SK-MEL-5 (cell line): ENCODE results near the gene MMP24OS. TPM values are rescaled to one million over a fixed set of nuclear protein-coding genes. Genes with fewer than 3 reads are reported as not detected.

Source experiments
- DNase-seq: peaks from one replicate; pipeline ENCODE4 v3.0.0-alpha.2; 2016; ENCODE audit warnings: low read depth, low spot score
- in situ Hi-C: cut with HindIII; loops from 2 replicates; pipeline ENCODE4 v1.10.0; 2016; ENCODE audit warnings: low sequenced_read_pairs, high pct_unique_total_duplicates, low pct_unique_long_range_greater_than_20kb
- total RNA-seq: library from RNA; depleted of rRNA; stranded (reverse); fragments of >200 nt; shearing (Covaris generic); gene quantifications from 2 replicates; pipeline ENCODE4 v1.2.3, GENCODE V29; 2014; rRNA removed

Gene MMP24OS
- total RNA-seq, 1 experiment from 2014 or later, result 16.1 TPM

DNA sequence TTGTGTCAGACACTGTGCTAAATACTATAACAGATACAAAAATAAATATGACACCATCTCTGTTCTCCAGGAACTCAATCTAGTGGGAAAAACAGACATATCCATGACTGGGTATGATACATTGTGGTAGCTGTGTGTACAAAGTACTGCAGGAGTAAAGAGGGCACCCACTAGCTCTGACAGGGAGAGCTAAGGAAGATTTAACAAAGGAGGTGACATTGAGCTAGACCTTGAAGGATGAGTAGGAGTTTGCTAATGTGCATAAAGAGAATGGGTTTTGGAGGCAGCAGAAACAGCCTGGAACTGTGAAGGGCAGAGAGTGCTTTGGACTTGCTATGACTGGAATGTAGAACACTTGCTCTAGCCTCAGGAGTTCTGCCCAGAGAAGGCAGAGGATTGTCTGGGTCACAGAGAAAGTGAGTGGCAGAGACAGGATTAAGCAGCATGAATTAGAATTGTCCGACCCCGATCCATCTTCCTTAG is 37.1 kb downstream of the MMP24OS start:
- no peak for DNase-seq
- in situ Hi-C loops, result no loop called here

DNA sequence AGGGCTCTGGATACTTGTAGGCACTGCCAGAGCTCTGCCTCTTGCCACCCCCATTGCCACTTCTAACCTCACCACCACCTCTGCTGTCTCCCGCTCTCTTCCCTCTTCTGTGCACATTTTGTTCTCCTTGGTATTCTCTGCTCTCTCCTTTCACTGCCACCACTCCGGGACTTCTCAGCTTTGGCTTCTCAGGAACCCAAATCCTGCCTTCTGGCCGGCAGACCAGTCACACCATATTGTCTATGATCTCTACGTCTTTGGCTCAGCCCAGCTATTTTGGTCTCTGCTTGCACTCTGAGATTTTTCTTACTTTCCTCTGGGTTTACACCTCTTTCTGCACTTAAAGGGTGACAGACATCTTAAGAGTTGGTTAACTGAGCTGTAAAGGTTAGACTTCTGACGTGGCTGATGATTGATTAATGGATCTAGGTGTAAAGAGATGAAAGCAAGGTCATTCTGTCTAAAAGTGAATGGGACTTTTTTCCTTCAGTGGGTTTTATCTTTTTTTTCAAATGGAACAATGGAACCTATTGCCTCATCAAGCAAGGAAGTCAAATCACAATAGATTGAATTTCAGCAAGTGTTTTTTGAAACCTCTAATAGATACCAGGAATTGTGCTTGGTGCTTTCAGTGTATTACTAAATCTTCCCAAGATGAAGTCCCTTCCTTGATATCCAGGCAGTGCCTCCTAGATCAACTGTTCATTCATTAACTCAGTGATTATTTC is 37.7 kb downstream of the MMP24OS start:
- in situ Hi-C loops, result no loop called here
- DNase-seq, result no peak

DNA sequence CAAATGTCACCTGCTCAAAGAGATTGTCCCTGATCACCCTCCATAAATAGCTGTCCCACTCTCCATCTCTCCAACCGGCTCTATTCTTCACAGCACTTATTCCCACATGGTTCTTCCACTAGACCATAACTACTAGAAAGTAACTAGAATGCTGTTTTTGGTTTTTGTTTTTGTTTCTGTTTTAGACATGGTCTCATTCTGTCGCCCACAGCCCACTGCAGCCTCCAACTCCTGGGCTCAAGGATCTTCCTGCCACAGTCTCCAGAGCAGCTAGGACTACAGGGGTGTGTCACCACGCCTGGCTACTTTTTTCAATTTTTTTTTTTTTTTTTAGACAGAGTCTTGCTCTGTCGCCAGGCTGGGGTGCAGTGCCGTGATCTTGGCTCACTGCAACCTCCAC is 39.2 kb downstream of the MMP24OS start:
- in situ Hi-C loops, result no loop called here
- no peak for DNase-seq

DNA sequence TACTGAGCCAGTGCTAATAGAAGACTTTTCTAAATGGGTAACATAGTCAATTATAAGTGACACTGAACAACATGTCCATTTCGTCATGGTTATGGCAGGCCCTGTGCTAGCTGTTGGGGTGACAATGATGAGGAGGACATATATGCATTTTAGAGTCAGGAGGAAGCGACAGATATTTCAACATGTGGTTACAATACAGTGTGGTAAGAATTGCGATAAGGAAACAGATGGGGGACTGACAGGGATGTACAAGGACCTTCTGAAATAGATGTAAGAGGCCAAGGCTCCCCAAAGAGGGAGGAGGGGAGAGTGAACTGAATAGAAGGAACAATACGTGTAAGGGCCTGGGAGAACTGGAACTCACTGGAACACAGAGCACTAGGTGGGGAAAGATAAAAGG is 39.8 kb downstream of the MMP24OS start:
- in situ Hi-C loops, result no loop called here

DNA sequence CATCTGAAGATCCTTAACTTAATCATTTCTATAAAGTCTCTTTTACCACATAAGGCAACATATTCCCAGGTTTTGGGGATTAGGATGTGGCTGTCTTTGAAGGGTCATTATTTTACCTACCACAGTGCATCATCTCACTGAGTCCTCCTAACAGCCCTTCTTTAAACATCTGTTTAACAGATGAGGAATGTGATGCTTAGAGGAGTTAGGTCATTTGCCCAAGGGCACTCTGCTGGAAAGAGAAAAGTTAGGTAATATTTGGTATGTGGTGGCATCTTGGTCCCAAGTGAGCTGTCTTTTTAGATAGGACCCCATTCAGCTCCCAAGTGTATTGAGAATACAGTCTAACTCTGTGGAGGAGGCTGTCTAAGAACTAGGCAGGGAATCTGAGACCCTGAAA is 40.4 kb downstream of the MMP24OS start:
- DNase-seq, result no peak
- in situ Hi-C loops, result no loop called here

More for the DNA sequence above, 39.8 kb downstream of the MMP24OS start:
- DNase-seq, result no peak

DNA sequence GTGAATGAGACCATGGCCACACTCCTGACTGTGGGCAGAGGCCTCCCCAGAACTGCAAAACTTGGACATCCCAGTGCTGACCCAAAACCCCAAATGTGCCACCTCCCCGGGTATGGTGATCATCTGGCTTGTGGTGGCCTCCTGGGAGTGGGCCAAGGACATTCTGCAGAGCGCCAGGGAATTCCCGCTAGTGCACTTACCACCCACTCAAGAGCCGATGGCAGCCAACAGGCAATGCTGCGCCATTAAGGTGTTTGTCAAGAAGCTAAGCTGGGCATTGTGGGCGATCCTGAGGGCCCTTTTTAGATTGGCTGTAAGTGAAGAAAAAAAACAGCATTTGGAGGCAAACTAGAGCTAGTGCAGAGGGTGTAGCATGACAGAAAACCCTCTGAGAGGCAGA is 42.0 kb downstream of the MMP24OS start:
- in situ Hi-C loops, result no loop called here
- DNase-seq, result no peak

DNA sequence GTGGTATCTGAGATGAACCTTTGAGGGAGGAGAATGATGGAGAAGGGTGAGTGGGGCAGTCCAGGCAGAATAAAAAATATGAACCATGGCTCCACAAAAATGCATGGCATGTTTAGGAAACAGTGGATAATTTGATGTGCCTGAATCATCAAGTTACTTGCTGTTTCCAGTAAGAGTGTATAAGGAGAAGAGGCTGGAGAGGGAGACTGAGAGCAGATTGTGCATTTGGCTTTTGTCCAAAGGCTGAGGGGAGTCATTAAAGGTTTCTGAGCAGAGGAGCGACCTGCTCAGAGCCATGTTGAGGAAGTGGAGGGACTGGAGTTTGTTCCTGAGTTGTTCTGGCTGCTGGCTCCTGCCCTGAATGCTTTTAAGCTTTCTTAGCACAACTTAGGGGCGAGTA is 45.3 kb downstream of the MMP24OS start:
- DNase-seq, result no peak
- in situ Hi-C loops, result no loop called here

DNA sequence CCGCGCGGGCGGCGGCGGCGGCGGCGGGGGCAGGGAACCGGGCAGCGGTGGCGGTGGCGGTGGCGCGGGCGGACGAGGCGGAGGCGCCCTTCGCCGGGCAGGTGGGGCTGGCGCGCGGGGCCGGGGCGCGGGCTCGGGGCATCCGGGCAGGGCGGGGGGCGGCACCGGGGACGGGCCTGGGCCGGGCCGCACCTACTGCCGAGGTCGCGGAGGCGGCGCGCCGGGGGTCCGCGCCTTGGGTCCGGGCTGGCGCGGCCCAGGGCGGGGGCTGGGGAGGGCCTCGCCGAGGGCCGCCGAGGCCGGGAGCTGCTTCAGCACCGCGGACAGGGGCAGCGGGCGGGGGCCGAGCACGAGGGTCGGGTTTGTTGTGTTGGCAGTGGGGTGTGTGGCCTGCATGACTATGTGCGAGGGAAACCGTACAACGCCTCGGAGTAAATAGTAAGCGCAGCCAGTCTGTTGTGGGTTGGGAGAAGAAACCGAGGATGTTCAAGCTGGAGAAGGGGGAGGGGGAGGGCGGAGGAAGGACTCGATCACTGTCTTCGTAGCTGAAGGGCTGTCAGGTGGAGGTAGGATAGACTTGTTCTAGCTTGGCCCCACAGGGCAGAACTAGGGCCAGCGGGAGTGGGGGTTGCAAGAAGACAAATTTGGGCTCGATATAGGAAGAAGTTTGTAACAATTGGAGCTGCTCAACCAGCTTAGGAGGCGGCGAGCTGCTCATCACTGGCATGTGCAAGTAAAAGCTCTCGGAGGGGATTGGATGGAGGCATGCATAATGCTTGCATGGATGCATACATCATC is 50.8 kb downstream of the MMP24OS start:
- in situ Hi-C loops, result no loop called here
- DNase-seq, result peak; percentile 22

Other genes starting within 250 kb of the MMP24OS start
- 32.8 and 34.8 TPM in 2 replicates for gene TRPC4AP, start 185.3 kb downstream of the MMP24OS start, total RNA-seq
- gene EDEM2, start 130.8 kb downstream of the MMP24OS start, total RNA-seq, result 94.9 and 103 TPM in 2 replicates
- 41.0 and 45.2 TPM in 2 replicates for gene PROCR, start 106.0 kb downstream of the MMP24OS start, total RNA-seq
- gene MMP24, start 51.4 kb downstream of the MMP24OS start, total RNA-seq, result 0.24 and 0.32 TPM in 2 replicates
- gene EIF6, start 6.7 kb upstream of the MMP24OS start, total RNA-seq, result 154 and 178 TPM in 2 replicates
- not detected in 2 replicates for gene FAM83C, start 14.3 kb upstream of the MMP24OS start, total RNA-seq
- 37.8 and 42.9 TPM in 2 replicates for gene UQCC1, start 133.9 kb upstream of the MMP24OS start, total RNA-seq
- gene GDF5, start 160.1 kb upstream of the MMP24OS start, total RNA-seq, result not detected in 2 replicates
- 36.5 and 39.3 TPM in 2 replicates for gene CEP250, start 177.5 kb upstream of the MMP24OS start, total RNA-seq